ENCODE data around the gene TSPAN14. TPM values are rescaled to one million over a fixed set of nuclear protein-coding genes. Genes with fewer than 3 reads are reported as not detected.

Gene TSPAN14
- total and polyA plus RNA-seq, 2 of the 13 experiments (the other 11 are each of a cell fraction or from before 2014, with no cell fraction given): 24.1 to 80.6 TPM

DNA sequence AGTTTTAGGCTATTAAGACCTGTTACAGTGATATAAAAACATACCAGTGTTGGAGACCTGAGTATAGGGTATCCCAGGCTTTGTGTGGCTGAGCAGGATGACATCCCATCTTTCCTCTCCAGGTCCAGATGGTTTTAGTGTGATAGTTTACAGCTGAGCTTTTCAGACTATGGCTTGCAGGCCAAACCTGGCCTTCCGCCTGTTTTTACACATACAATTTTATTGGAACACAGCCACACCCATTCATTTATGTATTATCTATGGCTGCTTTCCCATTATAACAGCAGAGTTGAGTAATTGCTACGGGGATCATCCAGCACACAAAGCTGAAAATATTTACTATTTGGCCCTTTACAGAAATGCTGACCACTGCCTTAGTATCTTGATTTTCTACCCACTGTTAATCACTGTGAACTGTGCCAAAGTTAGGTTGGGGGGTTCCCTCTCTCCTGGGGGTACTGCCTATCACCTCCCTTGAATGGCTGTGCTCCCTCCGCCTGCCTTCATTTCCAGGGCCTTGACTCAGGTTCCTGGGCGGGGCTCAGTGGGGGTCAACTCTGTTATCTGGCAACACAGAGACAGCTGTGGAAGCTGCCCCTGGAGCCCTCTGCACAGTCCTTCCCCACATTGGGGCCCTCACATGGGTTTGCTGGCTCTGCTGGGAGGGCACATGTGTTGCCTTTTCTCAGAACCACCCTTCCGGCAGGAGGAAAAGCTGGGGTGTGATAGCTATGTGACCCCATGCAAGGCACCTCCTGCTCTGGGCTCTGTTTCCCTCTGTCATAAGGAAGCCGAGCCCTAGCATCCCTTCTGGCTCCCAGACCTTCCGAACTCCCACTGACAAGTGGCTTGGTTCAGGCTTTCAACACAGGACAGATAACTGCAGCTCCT is 43.3 kb downstream of the TSPAN14 start (continued):
- TF ChIP-seq, protein P1, sequence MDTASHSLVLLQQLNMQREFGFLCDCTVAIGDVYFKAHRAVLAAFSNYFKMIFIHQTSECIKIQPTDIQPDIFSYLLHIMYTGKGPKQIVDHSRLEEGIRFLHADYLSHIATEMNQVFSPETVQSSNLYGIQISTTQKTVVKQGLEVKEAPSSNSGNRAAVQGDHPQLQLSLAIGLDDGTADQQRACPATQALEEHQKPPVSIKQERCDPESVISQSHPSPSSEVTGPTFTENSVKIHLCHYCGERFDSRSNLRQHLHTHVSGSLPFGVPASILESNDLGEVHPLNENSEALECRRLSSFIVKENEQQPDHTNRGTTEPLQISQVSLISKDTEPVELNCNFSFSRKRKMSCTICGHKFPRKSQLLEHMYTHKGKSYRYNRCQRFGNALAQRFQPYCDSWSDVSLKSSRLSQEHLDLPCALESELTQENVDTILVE (CRISPR knock-in tag; IDR thresholded peaks at IDR 0.05): no peak
- TF ChIP-seq ZNF543 (CRISPR knock-in tag; IDR thresholded peaks at IDR 0.05) (no peak), GPN1 (CRISPR knock-in tag; IDR thresholded peaks at IDR 0.05; ENCODE audit: borderline replicate concordance) (no peak), ZFP41 (CRISPR knock-in tag; IDR thresholded peaks at IDR 0.05; ENCODE audit: borderline replicate concordance) (no peak), BRCA1 (CRISPR knock-in tag; IDR thresholded peaks at IDR 0.05) (no peak), ZNF263 (CRISPR knock-in tag; IDR thresholded peaks at IDR 0.05) (peak; percentile 61; the same call in 1 of the 2 replicates), ZNF605 (CRISPR knock-in tag; IDR thresholded peaks at IDR 0.05) (no peak), MED1 (CRISPR knock-in tag; IDR thresholded peaks at IDR 0.05) (0 out of 2 replicates have a peak, but pooled peaks have one; percentile 31), ZMYM4 (CRISPR knock-in tag; IDR thresholded peaks at IDR 0.05) (0 out of 2 replicates have a peak, but pooled peaks have one; percentile 32), ATAD3A (CRISPR knock-in tag; IDR thresholded peaks at IDR 0.05) (no peak)
- TF ChIP-seq, protein P2, sequence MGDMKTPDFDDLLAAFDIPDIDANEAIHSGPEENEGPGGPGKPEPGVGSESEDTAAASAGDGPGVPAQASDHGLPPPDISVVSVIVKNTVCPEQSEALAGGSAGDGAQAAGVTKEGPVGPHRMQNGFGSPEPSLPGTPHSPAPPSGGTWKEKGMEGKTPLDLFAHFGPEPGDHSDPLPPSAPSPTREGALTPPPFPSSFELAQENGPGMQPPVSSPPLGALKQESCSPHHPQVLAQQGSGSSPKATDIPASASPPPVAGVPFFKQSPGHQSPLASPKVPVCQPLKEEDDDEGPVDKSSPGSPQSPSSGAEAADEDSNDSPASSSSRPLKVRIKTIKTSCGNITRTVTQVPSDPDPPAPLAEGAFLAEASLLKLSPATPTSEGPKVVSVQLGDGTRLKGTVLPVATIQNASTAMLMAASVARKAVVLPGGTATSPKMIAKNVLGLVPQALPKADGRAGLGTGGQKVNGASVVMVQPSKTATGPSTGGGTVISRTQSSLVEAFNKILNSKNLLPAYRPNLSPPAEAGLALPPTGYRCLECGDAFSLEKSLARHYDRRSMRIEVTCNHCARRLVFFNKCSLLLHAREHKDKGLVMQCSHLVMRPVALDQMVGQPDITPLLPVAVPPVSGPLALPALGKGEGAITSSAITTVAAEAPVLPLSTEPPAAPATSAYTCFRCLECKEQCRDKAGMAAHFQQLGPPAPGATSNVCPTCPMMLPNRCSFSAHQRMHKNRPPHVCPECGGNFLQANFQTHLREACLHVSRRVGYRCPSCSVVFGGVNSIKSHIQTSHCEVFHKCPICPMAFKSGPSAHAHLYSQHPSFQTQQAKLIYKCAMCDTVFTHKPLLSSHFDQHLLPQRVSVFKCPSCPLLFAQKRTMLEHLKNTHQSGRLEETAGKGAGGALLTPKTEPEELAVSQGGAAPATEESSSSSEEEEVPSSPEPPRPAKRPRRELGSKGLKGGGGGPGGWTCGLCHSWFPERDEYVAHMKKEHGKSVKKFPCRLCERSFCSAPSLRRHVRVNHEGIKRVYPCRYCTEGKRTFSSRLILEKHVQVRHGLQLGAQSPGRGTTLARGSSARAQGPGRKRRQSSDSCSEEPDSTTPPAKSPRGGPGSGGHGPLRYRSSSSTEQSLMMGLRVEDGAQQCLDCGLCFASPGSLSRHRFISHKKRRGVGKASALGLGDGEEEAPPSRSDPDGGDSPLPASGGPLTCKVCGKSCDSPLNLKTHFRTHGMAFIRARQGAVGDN (CRISPR knock-in tag; IDR thresholded peaks at IDR 0.05): peak; percentile 86
- TF ChIP-seq, protein P3, sequence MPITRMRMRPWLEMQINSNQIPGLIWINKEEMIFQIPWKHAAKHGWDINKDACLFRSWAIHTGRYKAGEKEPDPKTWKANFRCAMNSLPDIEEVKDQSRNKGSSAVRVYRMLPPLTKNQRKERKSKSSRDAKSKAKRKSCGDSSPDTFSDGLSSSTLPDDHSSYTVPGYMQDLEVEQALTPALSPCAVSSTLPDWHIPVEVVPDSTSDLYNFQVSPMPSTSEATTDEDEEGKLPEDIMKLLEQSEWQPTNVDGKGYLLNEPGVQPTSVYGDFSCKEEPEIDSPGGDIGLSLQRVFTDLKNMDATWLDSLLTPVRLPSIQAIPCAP (CRISPR knock-in tag; IDR thresholded peaks at IDR 0.05; ENCODE audit: low read depth): no peak
- TF ChIP-seq, protein P4, sequence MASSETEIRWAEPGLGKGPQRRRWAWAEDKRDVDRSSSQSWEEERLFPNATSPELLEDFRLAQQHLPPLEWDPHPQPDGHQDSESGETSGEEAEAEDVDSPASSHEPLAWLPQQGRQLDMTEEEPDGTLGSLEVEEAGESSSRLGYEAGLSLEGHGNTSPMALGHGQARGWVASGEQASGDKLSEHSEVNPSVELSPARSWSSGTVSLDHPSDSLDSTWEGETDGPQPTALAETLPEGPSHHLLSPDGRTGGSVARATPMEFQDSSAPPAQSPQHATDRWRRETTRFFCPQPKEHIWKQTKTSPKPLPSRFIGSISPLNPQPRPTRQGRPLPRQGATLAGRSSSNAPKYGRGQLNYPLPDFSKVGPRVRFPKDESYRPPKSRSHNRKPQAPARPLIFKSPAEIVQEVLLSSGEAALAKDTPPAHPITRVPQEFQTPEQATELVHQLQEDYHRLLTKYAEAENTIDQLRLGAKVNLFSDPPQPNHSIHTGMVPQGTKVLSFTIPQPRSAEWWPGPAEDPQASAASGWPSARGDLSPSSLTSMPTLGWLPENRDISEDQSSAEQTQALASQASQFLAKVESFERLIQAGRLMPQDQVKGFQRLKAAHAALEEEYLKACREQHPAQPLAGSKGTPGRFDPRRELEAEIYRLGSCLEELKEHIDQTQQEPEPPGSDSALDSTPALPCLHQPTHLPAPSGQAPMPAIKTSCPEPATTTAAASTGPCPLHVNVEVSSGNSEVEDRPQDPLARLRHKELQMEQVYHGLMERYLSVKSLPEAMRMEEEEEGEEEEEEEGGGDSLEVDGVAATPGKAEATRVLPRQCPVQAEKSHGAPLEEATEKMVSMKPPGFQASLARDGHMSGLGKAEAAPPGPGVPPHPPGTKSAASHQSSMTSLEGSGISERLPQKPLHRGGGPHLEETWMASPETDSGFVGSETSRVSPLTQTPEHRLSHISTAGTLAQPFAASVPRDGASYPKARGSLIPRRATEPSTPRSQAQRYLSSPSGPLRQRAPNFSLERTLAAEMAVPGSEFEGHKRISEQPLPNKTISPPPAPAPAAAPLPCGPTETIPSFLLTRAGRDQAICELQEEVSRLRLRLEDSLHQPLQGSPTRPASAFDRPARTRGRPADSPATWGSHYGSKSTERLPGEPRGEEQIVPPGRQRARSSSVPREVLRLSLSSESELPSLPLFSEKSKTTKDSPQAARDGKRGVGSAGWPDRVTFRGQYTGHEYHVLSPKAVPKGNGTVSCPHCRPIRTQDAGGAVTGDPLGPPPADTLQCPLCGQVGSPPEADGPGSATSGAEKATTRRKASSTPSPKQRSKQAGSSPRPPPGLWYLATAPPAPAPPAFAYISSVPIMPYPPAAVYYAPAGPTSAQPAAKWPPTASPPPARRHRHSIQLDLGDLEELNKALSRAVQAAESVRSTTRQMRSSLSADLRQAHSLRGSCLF (CRISPR knock-in tag; IDR thresholded peaks at IDR 0.05; ENCODE audit: borderline replicate concordance): no peak
- TF ChIP-seq, protein P5, sequence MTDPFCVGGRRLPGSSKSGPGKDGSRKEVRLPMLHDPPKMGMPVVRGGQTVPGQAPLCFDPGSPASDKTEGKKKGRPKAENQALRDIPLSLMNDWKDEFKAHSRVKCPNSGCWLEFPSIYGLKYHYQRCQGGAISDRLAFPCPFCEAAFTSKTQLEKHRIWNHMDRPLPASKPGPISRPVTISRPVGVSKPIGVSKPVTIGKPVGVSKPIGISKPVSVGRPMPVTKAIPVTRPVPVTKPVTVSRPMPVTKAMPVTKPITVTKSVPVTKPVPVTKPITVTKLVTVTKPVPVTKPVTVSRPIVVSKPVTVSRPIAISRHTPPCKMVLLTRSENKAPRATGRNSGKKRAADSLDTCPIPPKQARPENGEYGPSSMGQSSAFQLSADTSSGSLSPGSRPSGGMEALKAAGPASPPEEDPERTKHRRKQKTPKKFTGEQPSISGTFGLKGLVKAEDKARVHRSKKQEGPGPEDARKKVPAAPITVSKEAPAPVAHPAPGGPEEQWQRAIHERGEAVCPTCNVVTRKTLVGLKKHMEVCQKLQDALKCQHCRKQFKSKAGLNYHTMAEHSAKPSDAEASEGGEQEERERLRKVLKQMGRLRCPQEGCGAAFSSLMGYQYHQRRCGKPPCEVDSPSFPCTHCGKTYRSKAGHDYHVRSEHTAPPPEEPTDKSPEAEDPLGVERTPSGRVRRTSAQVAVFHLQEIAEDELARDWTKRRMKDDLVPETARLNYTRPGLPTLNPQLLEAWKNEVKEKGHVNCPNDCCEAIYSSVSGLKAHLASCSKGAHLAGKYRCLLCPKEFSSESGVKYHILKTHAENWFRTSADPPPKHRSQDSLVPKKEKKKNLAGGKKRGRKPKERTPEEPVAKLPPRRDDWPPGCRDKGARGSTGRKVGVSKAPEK (CRISPR knock-in tag; IDR thresholded peaks at IDR 0.05; ENCODE audit: borderline replicate concordance): no peak
